B cell (primary cell): Measurements from ENCODE around the gene MYO6.

Experiments used
- CTCF ChIP-seq: fragments of 200-600 bp; IDR thresholded peaks from one replicate; pipeline ENCODE4 v1.8.0; 2022; ENCODE audit warnings: antibody characterized with exemption, mild to moderate bottlenecking
- EZH2 ChIP-seq: IDR thresholded peaks from 2 replicates; pipeline ENCODE4 v1.6.1; 2012; ENCODE audit warnings: borderline replicate concordance, low read depth, mild to moderate bottlenecking, moderate library complexity, low read length; ENCODE audit not compliant: insufficient read depth, poor library complexity, severe bottlenecking

GRCh38 chr6:75863784-75864183 is 114.7 kb downstream of the MYO6 start:
- TF ChIP-seq CTCF, result no peak
- no peak for TF ChIP-seq EZH2
